HG03060 (cell line): Measurements from ENCODE around the gene CBY2.
"Not testable (repeated sequence)": the region's sequence is repeated elsewhere in the genome, so short reads cannot be mapped to it uniquely, and the experiment has no call there.

Experiments used
- ATAC-seq: cut with Tn5 transposase; IDR thresholded peaks from one replicate; pipeline ENCODE4 v1.9.1; 2021; ENCODE audit warnings: low read depth, moderate number of reproducible peaks; ENCODE audit not compliant: unreplicated experiment

CBY2 gene

GRCh38 chr13:45702088-45702487, at the start of gene CBY2:
Gene CBY2 (plus strand): TSS chr13:45702320. CDS start chr13:45702391, 71 bp downstream.
- no peak for ATAC-seq

- no peak for ATAC-seq
Measured at GRCh38 chr13:45654633-45655349, 47.3 kb upstream of the CBY2 start.

- no peak for ATAC-seq
Measured at GRCh38 chr13:45658586-45659235, 43.4 kb upstream of the CBY2 start.

GRCh38 chr13:45659536-45659935, 42.6 kb upstream of the CBY2 start:
- ATAC-seq = no peak

- ATAC-seq = not testable (repeated sequence)
Measured at GRCh38 chr13:45660458-45660857, 41.7 kb upstream of the CBY2 start.

GRCh38 chr13:45662162-45662561, 40.0 kb upstream of the CBY2 start:
- ATAC-seq = no peak

- ATAC-seq = not testable (repeated sequence)
Measured at GRCh38 chr13:45662903-45663302, 39.2 kb upstream of the CBY2 start.

- ATAC-seq = not testable (repeated sequence)
Measured at GRCh38 chr13:45669626-45670025, 32.5 kb upstream of the CBY2 start.

- no peak for ATAC-seq
Measured at GRCh38 chr13:45670189-45670885, 31.8 kb upstream of the CBY2 start.

GRCh38 chr13:45674908-45675307, 27.2 kb upstream of the CBY2 start:
- no peak for ATAC-seq

GRCh38 chr13:45678282-45678681, 23.8 kb upstream of the CBY2 start:
- ATAC-seq = no peak

GRCh38 chr13:45681113-45681512, 21.0 kb upstream of the CBY2 start:
- no peak for ATAC-seq

- ATAC-seq = no peak
Measured at GRCh38 chr13:45682494-45683008, 19.6 kb upstream of the CBY2 start.

- ATAC-seq = no peak
Measured at GRCh38 chr13:45683701-45684100, 18.4 kb upstream of the CBY2 start.

GRCh38 chr13:45688577-45688976, 13.5 kb upstream of the CBY2 start:
- ATAC-seq = no peak

- no peak for ATAC-seq
Measured at GRCh38 chr13:45690636-45691035, 11.5 kb upstream of the CBY2 start.

GRCh38 chr13:45691251-45691650, 10.9 kb upstream of the CBY2 start:
- no peak for ATAC-seq

- ATAC-seq = no peak
Measured at GRCh38 chr13:45691667-45692066, 10.5 kb upstream of the CBY2 start.

- ATAC-seq = no peak
Measured at GRCh38 chr13:45695198-45695730, 6.9 kb upstream of the CBY2 start.

GRCh38 chr13:45696610-45697226, 5.4 kb upstream of the CBY2 start:
- ATAC-seq = no peak
